NCI-H1694 treated with DMSO at 0.1 percent for 48 hours (cell line): ENCODE measurements around the gene RAB3IL1.
A peak's percentile ranks its signal among the peaks of the same experiment; 100 is the strongest.

ENCODE experiments used
- DNase-seq: peaks from one replicate; lab custom pipeline; 2025; lab: John Stamatoyannopoulos, UW

RAB3IL1 gene

DNA sequence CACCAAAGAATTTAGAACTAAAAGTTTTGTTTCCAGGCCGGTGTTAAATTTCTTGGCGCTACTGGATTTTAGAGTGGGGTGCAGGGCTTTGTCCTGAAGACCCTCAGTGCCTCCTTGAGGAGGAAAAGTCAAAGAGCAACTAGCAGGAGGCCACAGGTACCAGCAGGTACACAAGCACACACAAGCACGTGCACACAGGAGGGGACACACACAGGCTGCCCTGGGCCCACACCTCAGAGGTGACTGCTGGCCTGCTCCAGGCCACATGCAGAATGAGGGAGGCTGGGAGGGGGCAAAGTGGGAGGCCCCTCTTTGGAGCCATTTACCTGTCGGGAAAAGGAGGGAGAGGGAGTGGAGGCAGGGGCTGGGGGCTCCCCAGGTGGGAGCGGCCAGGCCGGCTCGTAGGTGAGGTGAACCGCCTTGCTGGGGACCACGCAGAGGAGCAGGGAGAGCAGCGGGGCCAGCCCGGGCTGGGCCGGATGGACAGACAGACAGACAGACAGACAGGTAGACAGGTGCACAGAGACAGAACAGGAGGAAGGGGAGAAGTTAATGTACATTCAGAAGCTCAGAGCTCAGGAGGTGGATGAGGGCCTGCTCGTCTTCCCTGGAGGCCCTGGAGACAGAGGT lies 12.2 kb downstream of the RAB3IL1 start:
- DNase-seq: no peak

DNA sequence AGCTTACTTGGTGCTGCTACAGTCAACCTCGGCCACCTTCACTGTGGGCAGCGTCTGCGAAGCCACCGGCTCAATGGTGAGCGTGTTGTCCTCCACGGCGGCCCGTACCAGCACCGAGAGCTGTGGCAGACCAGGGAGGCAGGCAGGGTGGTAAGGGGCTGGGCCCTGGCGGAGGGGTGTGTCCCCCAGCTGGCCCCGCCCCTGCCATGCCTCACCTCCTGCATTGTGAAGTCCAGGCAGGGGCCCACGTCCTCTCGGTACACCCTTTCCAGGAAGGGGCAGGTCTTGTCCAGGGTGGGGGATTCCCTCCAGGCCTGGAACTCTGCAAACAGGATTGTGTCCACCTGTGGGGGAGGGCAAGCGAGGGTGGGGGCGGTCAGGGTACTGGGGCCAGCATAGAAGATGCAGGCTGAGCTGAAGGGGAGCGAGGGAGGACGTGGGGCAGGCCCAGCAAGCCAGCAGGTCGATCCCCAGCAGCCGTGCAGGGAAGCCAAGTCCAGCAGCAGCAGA lies 12.8 kb downstream of the RAB3IL1 start:
- no peak for DNase-seq

DNA sequence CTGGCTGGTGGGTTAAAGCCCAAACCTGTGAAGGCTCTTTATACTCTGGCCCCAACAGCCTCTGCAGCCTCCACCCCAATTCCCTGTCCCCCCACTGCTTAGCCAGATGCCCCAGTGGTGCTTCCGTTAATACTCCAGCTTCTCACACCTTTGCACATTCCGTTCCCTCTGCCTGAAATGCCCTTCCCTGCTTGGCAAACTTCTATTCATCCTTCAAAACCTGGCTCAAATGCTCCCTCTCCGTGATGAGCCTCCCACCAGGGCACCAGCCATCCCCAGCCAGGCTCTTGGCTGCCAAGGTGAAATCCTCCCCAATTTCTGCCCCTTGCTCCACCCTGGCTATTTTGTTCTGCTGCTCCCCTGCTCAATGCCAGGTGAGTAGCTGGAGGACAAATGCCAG lies 13.5 kb downstream of the RAB3IL1 start:
- DNase-seq: no peak

DNA sequence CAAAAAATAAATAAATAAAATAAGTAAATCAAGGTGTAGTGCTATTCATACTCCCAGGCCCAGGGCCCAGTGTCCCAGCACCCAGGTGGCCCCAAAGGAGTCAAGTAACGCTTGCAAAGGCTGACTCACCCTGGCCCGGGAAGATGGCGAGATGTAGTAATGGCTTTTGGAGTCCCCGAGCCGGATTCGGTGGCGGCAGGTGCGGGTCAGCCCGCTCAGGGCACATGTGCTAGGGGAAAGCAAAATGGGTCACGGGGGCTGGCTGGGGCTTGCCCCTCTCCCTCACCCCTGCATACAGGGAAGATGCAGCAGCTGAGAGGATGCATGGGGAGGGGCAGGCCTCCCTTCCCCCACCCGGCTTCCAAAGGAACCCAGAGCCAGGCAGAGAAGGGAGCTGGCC lies 15.1 kb downstream of the RAB3IL1 start:
- DNase-seq: no peak

DNA sequence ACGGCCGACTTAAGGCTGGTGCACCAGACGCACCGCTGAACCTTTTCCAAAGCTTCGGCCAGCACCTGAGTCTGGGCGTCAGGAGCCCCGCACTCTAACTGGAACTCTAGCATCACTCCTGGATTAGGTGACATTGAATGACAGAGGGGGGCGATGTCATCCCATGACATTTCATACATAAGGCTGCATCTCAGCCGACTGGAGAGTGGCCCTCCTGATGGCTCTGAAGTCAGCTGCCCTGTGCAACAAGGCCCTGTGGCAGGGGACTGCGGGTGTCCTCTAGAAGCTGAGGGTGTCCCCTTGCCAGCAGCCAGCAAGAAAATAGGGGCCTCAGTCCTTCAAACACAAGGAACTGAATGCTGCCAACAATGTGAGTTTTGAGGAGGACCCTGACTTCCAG lies 16.0 kb downstream of the RAB3IL1 start:
- DNase-seq: no peak

DNA sequence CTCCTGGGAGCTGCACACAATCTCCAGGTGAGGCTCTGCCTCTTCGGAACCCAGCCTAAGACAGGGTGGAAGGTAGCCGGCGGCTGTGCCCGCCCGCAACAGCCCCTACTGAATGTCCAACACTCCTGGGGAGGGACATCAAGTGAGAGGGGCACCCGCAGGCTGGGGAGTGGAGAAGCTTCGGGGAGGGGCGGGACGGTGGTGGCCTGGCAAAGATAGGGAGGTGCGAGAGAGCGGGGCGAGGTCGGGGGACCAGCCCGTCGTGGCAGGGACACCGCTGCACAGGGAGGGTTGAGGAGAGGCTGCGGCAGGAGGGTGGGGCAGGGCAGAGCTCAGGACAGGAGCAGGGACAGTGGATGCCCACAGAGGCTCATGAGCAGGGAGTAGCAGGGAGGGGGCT lies 17.1 kb downstream of the RAB3IL1 start:
- no peak for DNase-seq

DNA sequence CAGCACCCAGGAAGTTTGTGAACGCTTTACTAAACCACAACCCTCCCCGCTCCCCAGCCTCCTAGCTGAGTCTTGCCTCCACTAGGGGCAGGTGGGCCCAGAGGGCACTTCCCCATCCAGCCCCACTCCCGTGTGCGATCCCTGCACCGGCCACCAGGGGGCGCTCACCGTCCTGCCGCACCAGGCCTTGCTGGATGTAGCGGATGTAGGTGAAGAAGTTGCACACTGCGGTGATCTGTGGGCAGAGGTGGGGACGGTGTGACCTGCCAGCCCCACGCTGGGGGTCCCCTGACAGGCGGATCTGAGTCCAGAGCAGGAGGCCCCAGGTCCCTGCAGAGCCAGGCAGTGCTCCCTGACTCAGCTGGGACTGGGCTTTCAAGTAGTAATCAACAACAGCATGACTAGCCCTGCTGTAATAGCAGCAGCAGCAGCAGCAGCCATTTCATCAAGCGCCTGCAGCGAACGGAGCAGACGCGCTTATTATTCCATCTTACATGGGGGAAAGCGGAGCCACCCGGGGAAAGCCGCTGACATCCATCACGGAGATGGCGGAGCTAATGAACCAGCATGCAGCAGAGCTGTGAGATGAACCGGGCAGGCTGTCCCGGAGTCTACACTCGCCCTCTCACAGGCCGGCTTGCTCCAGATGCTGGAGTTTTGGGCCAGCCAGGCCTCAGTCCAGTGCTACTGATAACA lies 18.1 kb downstream of the RAB3IL1 start:
- DNase-seq: peak; percentile 37

DNA sequence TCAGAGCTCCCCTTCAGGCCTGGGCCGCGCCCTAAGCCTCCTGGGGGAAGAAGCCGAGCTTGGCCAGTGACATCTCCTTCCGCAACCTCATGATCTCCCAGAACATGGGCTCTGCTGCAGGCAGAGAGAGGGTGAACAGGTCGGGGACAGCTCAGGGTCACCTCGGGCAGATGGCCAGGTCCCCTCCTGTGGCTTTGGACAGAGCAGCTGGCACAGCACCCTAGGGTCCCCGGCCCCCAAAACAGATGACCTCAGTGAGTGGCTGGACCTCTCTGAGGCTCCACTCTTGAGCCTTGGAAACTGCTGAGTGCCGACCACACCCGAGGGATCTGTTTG lies 19.2 kb downstream of the RAB3IL1 start:
- no peak for DNase-seq

DNA sequence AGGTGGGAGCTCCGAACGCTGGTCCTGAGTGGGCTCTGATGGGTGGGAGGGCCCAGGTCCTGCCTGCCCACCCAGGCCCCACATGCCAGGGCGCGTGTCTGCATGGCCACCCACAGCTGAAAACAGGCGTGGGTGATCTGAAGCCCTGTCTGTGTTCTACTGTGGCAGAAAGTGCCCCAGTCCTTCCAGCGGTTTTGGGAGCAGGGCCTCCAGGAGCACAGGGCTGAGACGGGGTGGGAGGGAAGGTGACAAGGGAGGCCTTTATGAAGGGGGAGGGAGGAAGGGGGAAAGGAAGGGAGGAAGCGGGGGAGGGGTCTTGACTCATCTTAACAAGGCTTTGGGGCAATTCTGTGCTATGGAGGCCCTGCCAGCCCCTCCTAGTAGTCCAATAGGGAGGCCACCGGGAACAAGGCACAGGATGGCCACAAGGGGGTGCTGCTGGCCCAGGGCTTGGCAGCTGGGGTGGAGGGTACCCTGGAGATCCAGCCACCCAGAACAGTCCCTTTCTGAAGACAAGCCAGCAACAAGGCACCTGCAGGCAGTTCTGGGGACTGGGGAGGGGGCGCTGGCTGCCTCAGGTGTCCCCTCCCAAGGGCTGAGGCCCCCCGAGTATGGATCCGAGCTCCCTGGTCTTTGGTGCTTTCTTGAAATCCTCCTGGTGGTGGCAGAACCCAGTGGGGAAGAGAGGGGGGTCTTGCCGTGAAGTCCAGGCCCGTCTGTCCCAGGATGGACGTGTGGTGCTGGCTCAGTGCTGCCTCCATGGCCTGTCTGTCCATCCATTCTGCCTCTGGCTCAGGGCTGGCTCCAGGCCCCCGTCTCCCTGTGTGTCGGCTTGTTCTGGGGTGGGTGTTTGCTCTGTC lies 19.7 kb downstream of the RAB3IL1 start:
- DNase-seq: peak; percentile 52

DNA sequence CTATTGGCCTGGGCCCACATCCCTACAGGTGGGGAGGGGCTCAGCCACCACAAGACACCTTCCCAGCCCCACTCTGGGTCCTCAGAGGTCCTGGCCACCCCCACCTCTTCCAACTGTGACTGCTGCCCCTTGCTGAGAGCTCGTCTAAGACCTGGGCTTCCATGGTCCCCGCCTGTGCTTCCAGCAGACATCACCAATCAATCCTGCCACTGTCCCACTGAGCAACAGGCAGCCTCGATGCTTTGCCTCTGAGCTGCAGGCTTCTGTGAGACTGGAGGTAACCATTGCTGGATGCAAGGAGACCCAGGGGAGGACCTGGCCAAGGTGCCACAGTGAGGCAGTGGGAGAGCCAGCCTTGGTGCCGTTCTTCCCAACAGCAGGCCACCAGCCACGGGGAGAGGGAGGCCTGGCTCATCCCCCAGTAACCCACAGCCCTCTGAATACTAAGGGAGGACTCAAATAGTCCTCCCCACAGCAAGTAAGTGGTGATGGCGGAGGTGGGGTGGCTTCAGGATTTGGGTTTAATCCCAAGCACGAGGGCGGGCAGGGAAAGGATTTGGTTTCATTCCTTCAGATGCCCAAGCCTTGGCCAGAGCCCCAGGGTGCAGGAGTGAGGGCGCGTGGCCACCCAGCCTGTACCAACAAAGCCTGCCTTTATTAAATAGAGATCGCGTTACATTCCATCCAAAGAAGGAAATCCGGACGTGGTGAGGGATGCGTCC lies 20.5 kb downstream of the RAB3IL1 start:
- no peak for DNase-seq

DNA sequence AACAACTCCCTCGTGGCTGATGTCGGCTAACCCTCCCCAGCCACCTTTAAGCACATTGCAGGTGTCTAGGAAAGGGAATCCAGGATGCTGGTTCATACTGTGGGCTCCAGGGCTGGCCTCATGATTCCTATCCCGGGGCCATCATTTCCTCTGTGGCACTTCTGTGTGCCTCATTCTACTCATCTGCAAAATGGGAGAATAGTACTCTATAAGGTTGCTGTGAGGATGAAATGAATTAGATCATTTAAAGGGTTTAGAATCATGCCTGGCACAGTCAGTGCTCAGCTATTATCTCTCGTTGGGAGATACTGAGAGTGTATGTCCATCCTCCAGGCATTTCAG lies 21.7 kb downstream of the RAB3IL1 start:
- no peak for DNase-seq

DNA sequence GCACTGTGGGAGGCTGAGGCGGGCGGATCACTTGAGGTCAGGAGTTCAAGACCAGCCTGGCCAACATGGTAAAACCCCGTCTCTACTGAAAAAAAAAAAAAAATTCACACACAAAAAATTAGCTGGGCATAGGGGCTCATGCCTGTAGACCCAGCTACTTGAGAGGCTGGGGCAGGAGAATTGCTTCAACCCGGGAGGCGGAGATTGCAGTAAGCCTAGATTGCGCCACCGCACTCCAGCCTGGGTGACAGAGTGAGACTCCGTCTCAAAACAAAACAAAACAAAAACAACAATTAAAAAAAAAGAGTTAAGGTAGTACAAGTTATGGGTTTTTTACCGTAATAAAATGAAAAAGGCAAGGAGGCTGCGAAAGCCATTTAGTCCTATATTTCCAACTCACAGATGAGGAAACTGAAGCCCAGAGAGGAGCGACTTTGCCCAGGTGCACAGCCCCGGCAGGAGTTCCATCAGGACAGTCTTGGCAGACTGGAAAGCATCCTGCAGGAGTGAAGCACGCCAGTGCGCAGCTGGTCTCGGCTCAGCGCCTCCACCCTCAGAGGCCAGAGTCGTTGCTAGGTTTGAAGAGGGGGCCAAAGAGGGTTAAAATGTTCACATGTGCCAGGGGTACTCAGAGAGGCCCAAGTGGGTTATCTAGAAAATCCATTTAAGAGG lies 22.2 kb downstream of the RAB3IL1 start:
- DNase-seq: no peak

DNA sequence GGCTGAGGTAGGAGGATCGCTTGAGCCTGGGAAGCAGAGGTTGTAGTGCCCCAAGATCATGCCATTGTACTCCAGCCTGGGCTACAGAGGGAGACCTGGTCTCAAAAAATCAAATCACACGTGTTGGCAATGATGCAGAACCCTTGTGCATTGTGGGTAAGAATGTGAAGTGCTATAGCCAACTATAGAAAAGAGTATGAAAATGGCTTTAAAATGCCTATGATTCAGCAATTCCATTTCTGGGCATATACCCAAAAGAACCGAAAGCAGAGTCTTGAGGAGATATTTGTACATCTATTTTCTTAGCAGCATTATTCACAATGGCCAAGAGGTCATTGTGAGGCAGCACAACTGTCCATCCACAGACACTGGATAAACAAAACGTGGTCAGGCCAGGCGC lies 23.4 kb downstream of the RAB3IL1 start:
- DNase-seq: no peak

DNA sequence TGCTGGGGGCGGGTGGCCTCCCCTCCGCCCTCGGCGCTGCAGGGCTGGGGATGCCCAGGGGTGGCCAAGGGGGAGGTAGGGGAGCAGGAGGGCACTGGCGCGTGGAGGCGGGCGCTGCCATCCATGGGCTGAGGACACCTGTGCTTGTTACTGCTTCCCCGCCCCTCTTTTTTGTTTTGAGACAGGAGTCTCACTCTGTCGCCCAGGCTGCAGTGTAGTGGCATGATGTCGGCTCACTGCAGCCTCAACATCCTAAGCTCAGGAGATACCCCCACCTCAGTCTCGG lies 25.3 kb downstream of the RAB3IL1 start:
- DNase-seq: no peak

DNA sequence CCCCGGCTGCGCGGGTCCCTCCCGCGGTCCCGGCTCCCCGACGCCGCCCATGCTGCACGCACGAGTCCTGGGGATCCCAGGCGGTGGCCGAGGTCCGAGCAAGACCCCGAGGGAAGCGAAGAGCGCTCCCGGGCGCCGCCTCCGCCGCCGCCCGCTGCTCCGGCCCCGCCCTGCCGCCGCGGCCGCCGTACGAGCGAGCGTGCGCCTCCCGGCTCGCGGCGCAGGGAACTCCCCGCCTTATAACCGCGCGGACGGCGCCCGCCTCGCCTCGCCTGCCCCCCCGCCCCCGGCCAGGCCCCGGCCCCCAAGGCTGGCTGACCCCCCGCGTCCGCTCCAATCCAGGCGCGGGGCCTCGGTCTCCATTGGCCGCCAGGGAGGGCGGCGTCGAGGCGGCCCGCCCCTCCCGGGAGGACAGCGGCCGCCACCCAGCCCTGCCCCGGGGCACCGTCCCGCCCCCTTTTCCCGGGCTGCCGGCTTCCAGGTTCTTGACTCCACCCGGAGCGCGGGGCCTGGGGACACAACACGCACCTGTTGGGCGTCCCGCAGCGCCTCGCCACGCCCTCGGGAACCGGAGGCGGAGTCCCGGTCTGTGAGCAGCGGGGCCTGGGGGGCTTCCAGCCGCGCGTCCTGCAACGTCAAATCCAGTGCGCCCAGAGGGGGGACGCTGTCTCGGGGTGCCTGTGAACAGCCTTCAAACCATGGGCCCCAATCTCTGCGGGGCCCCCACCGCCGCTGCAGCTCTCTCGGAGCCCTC lies 25.9 kb downstream of the RAB3IL1 start, which contains the start of gene FADS3:
TSS of gene FADS3 (minus strand) at position 215 of the 754 bp plus-strand sequence. CDS start at position 51, 164 bp downstream.
- DNase-seq: peak; percentile 26

DNA sequence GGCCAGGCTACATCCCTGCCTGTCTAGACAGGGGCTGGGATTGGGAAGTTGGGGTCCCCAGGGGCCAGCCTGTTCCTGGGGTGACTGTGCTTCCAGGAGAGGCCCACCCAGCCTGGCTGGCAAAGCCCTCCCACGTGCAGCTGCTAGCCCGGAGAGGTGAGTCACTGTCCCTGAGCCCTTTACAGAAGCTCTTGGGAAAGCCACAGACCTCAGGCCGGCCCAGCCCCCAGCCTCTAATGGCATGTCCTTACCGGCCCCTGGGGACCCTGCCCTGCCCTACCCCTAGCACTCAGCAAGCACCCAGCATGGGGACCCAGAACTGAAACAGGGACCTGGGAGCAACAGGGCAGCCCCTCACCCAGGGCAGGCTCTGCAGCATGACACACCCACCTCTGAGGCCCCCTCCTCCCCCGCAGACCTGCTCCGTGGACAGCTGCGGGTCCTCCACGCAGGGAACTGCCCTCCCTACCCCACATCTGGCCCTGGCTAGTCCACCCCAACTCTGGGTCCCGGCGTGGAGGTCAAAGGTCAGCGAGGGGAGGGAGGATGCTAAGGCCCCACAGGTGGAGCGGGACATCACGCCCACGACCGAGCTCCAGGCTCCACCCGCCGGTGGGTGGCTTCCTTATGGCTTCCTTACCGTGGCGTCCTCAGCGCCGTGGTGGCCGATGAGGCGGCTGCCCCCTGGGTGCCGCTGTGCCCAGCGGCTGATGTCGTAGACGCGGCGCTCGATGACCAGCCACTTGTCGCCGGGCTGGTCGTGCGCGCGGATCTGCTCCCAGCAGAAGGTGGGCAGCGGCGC lies 26.6 kb downstream of the RAB3IL1 start:
- DNase-seq: no peak

DNA sequence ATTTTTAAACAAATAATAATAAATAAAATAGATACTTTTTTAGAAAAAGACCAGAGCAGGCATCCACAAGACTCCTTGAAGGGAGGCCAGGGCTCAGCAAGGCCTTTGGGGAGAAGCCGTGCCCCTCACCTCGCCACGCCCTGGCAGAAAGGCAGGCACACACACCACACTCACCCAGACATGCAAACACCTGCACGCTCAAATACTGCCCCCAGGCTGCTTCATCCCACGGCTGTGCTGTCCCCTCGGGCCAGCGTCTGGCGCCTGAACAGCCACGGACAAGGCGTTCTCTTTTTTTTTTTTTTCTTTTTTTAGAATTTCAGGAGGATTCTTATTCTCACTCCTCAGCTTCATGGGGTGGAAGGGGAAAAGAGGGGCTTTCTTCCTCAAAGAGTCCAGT lies 27.5 kb downstream of the RAB3IL1 start:
- no peak for DNase-seq

DNA sequence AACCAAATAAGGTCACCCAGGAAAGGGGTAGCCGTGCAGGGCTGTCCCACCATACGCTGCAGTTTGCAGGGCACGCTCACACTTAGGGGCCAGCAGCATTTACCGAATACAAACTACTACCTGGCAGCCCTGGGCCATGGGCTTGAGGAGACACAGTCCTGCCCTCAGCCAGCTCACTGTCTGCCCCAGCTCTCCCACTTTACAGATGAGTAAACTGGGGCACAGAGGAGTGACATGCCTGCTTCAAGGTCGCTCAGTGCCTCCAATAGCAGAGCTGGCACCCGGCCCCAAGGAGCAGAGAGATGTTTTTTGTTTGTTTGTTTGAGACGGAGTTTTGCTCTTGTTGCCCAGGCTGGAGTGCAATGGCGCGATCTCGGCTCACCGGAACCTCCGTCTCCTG lies 28.8 kb downstream of the RAB3IL1 start:
- no peak for DNase-seq

DNA sequence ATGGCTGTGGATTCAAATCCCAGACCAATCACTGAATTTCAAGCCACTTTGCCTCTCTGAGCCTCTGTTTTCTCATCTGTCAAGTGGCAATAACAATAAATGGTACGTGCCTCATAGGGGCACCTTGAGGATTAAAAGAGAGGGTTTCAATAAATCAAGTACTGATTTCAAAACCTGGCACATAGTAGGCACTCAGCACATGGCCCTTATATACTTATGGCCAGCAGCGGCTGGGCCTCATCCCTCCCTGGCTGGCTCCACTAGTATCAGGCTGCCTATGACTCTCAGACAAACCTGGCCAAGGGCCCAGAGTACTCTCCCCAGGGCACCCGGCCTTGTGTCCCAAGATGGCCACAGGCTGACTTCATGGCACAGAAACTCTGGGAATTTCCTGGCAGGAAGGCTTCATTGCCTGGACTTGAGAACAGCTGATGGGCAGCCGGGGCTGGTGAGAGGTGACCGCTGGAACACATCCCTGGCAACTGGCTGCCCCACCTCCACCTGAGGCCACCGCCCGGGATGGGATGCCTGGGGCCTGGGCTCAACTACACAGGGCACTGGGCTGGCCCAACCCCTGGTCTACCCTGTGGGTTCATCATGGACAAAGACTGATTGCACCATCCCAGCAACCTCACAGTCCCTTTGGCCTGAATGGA lies 29.4 kb downstream of the RAB3IL1 start:
- no peak for DNase-seq

DNA sequence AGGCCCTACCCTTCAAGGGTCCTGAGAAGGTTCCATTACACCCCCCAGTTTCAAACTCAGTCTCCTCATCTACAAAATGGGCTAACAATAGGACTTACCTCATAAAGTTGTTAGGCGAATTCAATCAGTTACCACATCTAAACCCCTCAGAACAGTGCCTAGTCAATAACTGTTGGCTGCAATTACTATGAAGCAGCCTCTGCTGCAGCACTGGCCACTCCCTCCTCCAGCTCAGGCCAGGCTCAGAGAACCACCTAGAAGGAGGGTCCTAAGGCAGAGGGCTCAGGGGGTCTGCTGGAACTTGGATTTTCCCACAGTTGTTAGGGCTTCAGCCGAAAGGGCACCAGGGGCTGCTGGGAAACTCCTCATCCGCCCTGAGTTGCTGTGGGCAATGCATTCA lies 30.7 kb downstream of the RAB3IL1 start:
- no peak for DNase-seq
